GM18499 (cell line): ENCODE measurements around the gene ABLIM2.

Experiments
- ATAC-seq: cut with Tn5 transposase; IDR thresholded peaks from one replicate; pipeline ENCODE4 v1.9.1; 2021; ENCODE audit warnings: moderate number of reproducible peaks; ENCODE audit not compliant: insufficient read depth, unreplicated experiment

The ABLIM2 gene

GRCh38 chr4:7973545-7973981, 185.1 kb downstream of the ABLIM2 start:
- no peak for ATAC-seq

GRCh38 chr4:7971881-7972500, 186.6 kb downstream of the ABLIM2 start:
- no peak for ATAC-seq

- no peak for ATAC-seq
These were observed 187.4 kb downstream of the ABLIM2 start for GRCh38 chr4:7971159-7971631.

GRCh38 chr4:7970361-7970946, 188.2 kb downstream of the ABLIM2 start:
- ATAC-seq: no peak

- ATAC-seq: no peak
These were observed 190.2 kb downstream of the ABLIM2 start for GRCh38 chr4:7968262-7968896.

- ATAC-seq: no peak
These were observed 190.9 kb downstream of the ABLIM2 start for GRCh38 chr4:7967501-7968261.

GRCh38 chr4:7967063-7967440, 191.6 kb downstream of the ABLIM2 start:
- no peak for ATAC-seq

GRCh38 chr4:7966281-7967062, 192.1 kb downstream of the ABLIM2 start:
- no peak for ATAC-seq

- ATAC-seq: no peak
These were observed 193.5 kb downstream of the ABLIM2 start for GRCh38 chr4:7964890-7965662.

- ATAC-seq: no peak
These were observed 194.2 kb downstream of the ABLIM2 start for GRCh38 chr4:7964459-7964858.

- ATAC-seq: no peak
These were observed 194.9 kb downstream of the ABLIM2 start for GRCh38 chr4:7963691-7964090.

- no peak for ATAC-seq
These were observed 195.8 kb downstream of the ABLIM2 start for GRCh38 chr4:7962609-7963508.

- ATAC-seq: no peak
These were observed 197.6 kb downstream of the ABLIM2 start for GRCh38 chr4:7960790-7961655.

- no peak for ATAC-seq
These were observed 198.4 kb downstream of the ABLIM2 start for GRCh38 chr4:7960017-7960789.

- ATAC-seq: no peak
These were observed 199.5 kb downstream of the ABLIM2 start for GRCh38 chr4:7959078-7959477.

- ATAC-seq: no peak
These were observed 201.5 kb downstream of the ABLIM2 start for GRCh38 chr4:7956934-7957656.
